Kidney (tissue), 14 donors: ENCODE results near the gene DISC1. TPM values are rescaled to one million over a fixed set of nuclear protein-coding genes. Genes with fewer than 3 reads are reported as not detected.

Experiments
- DNase-seq, 5 donors: peaks; one replicate each; pipeline ENCODE4 v3.0.0-alpha.2; 2013 to 2020
- FAIRE-seq: peaks from 2 replicates; lab custom pipeline; 2012; peaks lifted over from hg19 to GRCh38; lab: Jason Lieb, UNC
- H3K27ac ChIP-seq, 2 donors: one replicate each; pipeline ENCODE4 v1.7.0; 2013; ENCODE audit warnings: low read depth in 2 of 2, low read length in 2 of 2, inconsistent platforms in 1 of 2
- H3K27me3 ChIP-seq: one replicate; pipeline ENCODE4 v1.7.1; 2013; ENCODE audit warnings: low read length, inconsistent platforms; ENCODE audit not compliant: control insufficient read depth, insufficient read depth
- H3K36me3 ChIP-seq, 3 donors: one replicate each; pipeline versions ENCODE4 v1.7.0 to v1.7.1; 2013; ENCODE audit warnings: low read length in 3 of 3, control low read depth in 1 of 3, inconsistent platforms in 1 of 3; ENCODE audit not compliant: insufficient read depth in 3 of 3, control insufficient read depth in 2 of 3
- H3K4me1 ChIP-seq, 3 donors: one replicate each; pipeline versions ENCODE4 v1.7.0 to v1.7.1; 2013; ENCODE audit warnings: low read length in 3 of 3, inconsistent platforms in 1 of 3, low read depth in 1 of 3; ENCODE audit not compliant: control insufficient read depth in 2 of 3, insufficient read depth in 2 of 3
- H3K4me3 ChIP-seq, 3 donors: one replicate each; pipeline versions ENCODE4 v1.7.0 to v1.8.1; 2013; ENCODE audit warnings: low read length in 3 of 3, control low read depth in 1 of 3, inconsistent platforms in 1 of 3
- H3K9ac ChIP-seq, 3 donors: one replicate each; pipeline versions ENCODE4 v1.7.0 to v1.7.1; 2013; ENCODE audit warnings: low read length in 3 of 3, control low read depth in 1 of 3, inconsistent platforms in 1 of 3
- H3K9me3 ChIP-seq, 3 donors: one replicate each; pipeline versions ENCODE4 v1.7.0 to v1.7.1; 2013; ENCODE audit warnings: low read length in 3 of 3, control low read depth in 1 of 3, inconsistent platforms in 1 of 3; ENCODE audit not compliant: control insufficient read depth in 2 of 3, insufficient read depth in 1 of 3
- intact Hi-C: fragments of 100-400 bp; cut with DNase I; formaldehyde crosslinking; loops from one replicate; pipeline ENCODE4 v1.11.1; 2022
- polyA plus RNA-seq: library from polyadenylated mRNA; stranded (reverse); fragments of 350-450 nt; fragmentation: Illumina TruSeq; extraction: RNeasy Lipid Tissue Mini Kit (QIAGEN cat#74804); gene quantifications from one replicate; pipeline ENCODE4 v1.2.3, GENCODE V29; 2014; ENCODE audit warnings: low read depth, low replicate concordance; ENCODE audit not compliant: insufficient read depth
- total RNA-seq: library from RNA; stranded (reverse); fragmentation: NEBNext Ultra II Directional; extraction: Animal tissue kit (Norgen Biotek cat#: 25700); gene quantifications from one replicate; pipeline ENCODE4 v1.2.1, GENCODE V29; 2021
- TF ChIP-seq, protein P1 (sequence below): IDR thresholded peaks from 3 replicates; pipeline ENCODE4 v1.5.1; 2012; ENCODE audit warnings: mild to moderate bottlenecking, moderate library complexity, borderline replicate concordance; ENCODE audit not compliant: insufficient read depth; ENCODE audit errors: extremely low read depth
- donor health status: control.
- donor health status: control.
- donor health status: control.
- donor health status: control.
- donor health status: control.
- donor health status: DM: yes; HTN: yes; CAD: no.
- donor health status: Normal renal cell carcinoma (clear cell type).

DISC1 gene
- total and polyA plus RNA-seq, 2 donors from 2014 or later: 0.80 to 15.9 TPM

DNA sequence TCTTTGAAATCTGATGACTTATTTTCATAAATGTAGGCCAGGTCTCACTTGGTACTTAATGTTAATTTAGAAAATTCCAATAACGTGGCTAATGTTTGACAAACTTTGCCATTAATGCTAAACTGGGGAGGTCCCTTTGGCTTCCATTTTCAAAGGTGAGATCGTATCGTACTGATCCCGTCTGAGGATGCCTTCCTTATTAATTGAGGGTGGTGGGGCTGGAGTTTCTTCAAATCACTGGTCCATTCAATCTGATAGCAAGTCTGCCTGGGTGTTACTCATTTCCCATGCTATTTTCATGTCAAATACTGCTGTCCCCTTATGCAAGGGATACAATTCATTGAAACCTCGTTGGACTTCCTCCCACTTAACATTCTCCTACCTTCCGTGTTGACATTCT, 327.1 kb downstream of the DISC1 start:
- TF ChIP-seq, protein P1, sequence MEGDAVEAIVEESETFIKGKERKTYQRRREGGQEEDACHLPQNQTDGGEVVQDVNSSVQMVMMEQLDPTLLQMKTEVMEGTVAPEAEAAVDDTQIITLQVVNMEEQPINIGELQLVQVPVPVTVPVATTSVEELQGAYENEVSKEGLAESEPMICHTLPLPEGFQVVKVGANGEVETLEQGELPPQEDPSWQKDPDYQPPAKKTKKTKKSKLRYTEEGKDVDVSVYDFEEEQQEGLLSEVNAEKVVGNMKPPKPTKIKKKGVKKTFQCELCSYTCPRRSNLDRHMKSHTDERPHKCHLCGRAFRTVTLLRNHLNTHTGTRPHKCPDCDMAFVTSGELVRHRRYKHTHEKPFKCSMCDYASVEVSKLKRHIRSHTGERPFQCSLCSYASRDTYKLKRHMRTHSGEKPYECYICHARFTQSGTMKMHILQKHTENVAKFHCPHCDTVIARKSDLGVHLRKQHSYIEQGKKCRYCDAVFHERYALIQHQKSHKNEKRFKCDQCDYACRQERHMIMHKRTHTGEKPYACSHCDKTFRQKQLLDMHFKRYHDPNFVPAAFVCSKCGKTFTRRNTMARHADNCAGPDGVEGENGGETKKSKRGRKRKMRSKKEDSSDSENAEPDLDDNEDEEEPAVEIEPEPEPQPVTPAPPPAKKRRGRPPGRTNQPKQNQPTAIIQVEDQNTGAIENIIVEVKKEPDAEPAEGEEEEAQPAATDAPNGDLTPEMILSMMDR: no peak
- intact Hi-C loops: no loop called here
- peaks cover 0 to 3% (median 0%) of the 10 kb centered on the region in 3 donors for H3K4me1 ChIP-seq
- H3K9ac ChIP-seq: no peak overlapping the region
- H3K27me3 ChIP-seq: no peaks in the 10 kb centered on the region
- peak in 2 of 5 donors; percentile 53 to 62 for DNase-seq
- no peak for FAIRE-seq
- H3K9me3 ChIP-seq: no peaks in the 10 kb centered on the region
- no peaks in the 10 kb centered on the region for H3K36me3 ChIP-seq
- no peak overlapping the region for H3K27ac ChIP-seq
- no peak overlapping the region for H3K4me3 ChIP-seq

DNA sequence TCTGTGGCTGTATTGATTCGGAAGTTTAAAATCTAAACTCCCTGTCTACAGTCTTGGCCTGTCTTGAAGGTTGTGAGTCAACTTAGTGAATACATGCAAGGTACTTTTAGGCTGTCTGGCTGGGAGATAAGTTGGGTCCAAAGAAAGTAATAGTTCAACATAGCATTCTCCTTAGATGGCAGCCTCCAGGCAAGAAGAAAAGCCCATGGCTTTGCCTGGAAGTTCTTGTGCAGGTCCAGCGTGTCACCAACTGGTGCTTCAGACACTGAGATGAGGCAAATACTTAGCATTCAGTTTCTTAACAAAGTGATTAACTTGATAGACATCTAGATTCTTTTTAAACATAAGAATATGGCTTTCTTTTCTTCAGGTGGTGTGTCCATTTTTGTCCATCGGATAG, 328.2 kb downstream of the DISC1 start:
- intact Hi-C loops: no loop called here
- H3K27ac ChIP-seq: no peak overlapping the region

DNA sequence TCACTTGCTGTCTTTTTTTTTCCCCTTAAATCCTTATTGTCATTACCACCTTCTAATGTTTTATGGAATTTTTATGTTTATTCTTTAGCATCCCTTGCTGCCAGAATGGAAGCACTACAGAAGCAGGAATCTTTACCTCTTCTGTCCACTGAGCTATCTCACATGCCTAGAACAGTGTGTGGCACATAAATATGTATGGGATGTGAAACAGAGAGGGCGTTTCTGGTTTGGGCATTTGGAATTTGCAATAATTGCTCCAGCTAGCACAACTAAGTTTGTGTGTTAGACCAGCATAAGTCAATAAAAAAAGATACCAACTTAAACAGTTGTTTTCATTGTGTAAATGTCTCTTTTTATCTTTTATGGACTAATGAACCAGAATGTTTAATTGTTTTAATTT, 330.8 kb downstream of the DISC1 start:
- peaks cover 0 to 3% (median 0%) of the 10 kb centered on the region in 3 donors for H3K4me1 ChIP-seq
- DNase-seq (no peak), FAIRE-seq (no peak)
- no peak overlapping the region for H3K9ac ChIP-seq
- no peaks in the 10 kb centered on the region for H3K27me3 ChIP-seq
- no peaks in the 10 kb centered on the region for H3K36me3 ChIP-seq
- H3K4me3 ChIP-seq: no peak overlapping the region
- TF ChIP-seq, protein P1: no peak
- no peak overlapping the region for H3K27ac ChIP-seq
- H3K9me3 ChIP-seq: no peaks in the 10 kb centered on the region
- intact Hi-C loops: no loop called here

More for the DNA sequence above, 328.2 kb downstream of the DISC1 start:
- no peaks in the 10 kb centered on the region for H3K27me3 ChIP-seq
- H3K9me3 ChIP-seq: no peaks in the 10 kb centered on the region
- H3K4me3 ChIP-seq: no peak overlapping the region
- no peak for FAIRE-seq
- TF ChIP-seq, protein P1: no peak
- no peaks in the 10 kb centered on the region for H3K36me3 ChIP-seq
- H3K9ac ChIP-seq: no peak overlapping the region
- DNase-seq: no peak
- H3K4me1 ChIP-seq: peaks cover 0 to 3% (median 0%) of the 10 kb centered on the region in 3 donors

DNA sequence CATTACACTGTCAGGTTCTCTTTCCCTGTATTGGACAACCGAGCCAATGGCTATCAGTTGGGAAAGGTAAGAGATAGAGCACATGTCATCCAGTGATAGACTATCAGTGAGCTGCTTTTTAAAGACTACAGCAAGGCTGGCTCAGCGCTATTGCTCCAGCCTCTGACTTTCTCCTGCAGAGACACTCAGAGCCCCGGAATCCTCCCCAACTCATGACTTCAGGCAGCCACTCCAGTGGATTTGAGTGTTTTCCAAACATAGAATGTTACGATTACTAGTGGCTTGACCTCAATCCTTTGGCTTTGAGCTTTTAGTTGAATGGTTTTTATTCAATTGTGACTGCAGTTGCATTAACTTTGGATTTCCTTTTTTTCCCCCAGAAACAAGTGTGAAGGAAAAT, 331.9 kb downstream of the DISC1 start:
- H3K36me3 ChIP-seq: no peaks in the 10 kb centered on the region
- no peak for FAIRE-seq

More for the DNA sequence above, 331.9 kb downstream of the DISC1 start:
- H3K9me3 ChIP-seq: no peaks in the 10 kb centered on the region
- H3K27ac ChIP-seq: no peak overlapping the region
- H3K27me3 ChIP-seq: no peaks in the 10 kb centered on the region
- H3K4me1 ChIP-seq: peaks cover 0 to 3% (median 0%) of the 10 kb centered on the region in 3 donors
- H3K4me3 ChIP-seq: no peak overlapping the region
- no peak for DNase-seq
- no peak overlapping the region for H3K9ac ChIP-seq
- TF ChIP-seq, protein P1: no peak
- intact Hi-C loops: no loop called here
